T47D (cell line): ENCODE data around the gene TMEM183A.
A peak's percentile ranks its signal among the peaks of the same experiment; 100 is the strongest.

Experiments
- DNase-seq, 2 experiments: peaks; one replicate each; pipeline versions ENCODE4 v3.0.0 to v3.0.0-alpha.2; 2011 to 2012; ENCODE audit warnings: low read depth in 1 of 2, low spot score in 1 of 2
- JUND ChIP-seq: IDR thresholded peaks from 2 replicates; pipeline ENCODE4 v1.6.1; 2012; ENCODE audit warnings: low read depth
- in situ Hi-C: cut with HindIII; loops from 2 replicates; pipeline ENCODE4 v1.10.0; 2016; ENCODE audit warnings: low sequenced_read_pairs, low pct_unique_long_range_greater_than_20kb

The TMEM183A gene

GRCh38 chr1:203026666-203027663, 19.8 kb downstream of the TMEM183A start:
- no peak for DNase-seq
- in situ Hi-C loops = no loop called here
- no peak for TF ChIP-seq JUND

- no peak for DNase-seq
- TF ChIP-seq JUND = no peak
- in situ Hi-C loops = no loop called here
These were observed 21.1 kb downstream of the TMEM183A start for GRCh38 chr1:203028067-203028783.

DNA sequence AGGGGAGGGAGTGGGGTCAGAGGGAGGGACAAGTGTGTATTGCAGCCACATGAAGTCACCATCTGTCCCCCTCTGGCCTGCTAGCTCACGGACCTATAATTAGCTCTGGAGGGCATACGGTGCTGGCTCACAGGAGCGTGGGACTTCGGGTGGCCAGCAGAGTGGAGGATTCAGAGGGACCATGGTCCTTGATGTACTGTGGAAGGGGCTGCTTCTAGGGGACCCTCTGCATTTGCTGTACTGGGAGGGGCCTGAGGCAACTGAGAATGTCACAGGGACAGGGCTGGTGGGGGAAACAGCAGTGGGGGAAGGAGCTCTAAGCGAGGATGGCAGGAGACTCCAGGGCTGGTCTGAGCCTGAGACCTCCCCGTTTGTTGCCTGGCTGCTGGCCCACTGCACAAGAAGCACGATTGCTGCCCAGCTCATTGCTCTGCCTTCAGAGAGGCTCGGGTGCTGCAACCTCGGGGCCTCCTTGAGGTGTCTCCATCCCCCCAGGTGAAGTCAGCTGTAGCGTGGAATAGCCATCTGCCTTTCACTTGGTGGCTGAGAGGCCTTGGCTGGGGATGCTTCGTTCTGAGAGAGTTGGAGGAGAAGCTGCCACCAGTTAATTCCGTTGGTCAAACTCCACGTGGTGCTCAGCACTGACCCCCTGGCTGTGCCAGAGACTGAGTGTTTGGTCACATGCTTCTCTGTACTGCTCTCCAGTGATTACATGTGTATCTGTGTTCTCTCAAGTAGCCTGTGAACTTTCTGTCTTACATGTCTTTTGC, 21.8 kb downstream of the TMEM183A start:
- DNase-seq = no peak
- in situ Hi-C loops = no loop called here
- TF ChIP-seq JUND = no peak

- TF ChIP-seq JUND = no peak
- in situ Hi-C loops = no loop called here
These were observed 24.3 kb downstream of the TMEM183A start for GRCh38 chr1:203031467-203031866.

DNA sequence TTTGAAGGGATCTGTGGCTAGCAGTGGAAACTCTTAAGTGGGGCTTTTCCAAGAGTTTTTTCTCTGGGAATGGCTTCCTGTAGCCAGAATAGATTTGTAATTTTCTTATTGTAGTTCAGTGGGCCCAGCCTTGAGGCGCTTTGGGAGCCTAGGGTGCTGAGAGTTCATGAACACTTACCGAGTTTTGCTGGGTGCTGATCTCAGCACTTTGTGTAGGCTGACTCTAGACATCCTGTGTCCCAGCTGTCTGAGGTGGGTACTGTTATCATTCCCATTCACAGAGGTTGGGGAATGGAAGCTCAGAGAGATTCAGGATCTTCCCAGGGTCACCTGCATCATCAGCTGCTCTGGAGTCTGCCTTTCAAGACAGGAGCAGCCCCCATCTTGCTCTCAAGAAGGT, 26.1 kb downstream of the TMEM183A start:
- TF ChIP-seq JUND = no peak
- in situ Hi-C loops = no loop called here
- DNase-seq = no peak

More at GRCh38 chr1:203031467-203031866, 24.3 kb downstream of the TMEM183A start:
- peak in 1 of 2 experiments; percentile 22 for DNase-seq

DNA sequence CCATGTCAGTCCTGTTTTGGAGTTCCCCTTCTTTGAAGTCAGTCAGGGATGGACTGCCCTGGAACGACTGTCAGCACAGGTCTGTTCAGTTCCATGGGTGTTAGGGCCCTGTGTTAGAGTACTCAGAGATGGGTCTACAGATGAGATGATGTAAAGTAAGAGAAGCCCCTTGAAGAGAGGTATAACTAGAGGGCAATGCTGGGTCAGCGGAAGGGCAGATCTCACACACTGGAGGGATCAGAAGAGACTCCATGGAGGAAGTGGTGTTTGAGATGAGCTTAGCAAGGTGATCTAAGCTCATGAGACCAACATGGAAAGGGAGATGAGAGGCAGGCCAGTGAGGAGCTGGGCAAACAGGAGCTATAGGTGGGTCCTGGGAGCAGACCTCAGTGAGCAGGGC, 26.7 kb downstream of the TMEM183A start:
- no peak for TF ChIP-seq JUND
- in situ Hi-C loops = no loop called here
- no peak for DNase-seq

DNA sequence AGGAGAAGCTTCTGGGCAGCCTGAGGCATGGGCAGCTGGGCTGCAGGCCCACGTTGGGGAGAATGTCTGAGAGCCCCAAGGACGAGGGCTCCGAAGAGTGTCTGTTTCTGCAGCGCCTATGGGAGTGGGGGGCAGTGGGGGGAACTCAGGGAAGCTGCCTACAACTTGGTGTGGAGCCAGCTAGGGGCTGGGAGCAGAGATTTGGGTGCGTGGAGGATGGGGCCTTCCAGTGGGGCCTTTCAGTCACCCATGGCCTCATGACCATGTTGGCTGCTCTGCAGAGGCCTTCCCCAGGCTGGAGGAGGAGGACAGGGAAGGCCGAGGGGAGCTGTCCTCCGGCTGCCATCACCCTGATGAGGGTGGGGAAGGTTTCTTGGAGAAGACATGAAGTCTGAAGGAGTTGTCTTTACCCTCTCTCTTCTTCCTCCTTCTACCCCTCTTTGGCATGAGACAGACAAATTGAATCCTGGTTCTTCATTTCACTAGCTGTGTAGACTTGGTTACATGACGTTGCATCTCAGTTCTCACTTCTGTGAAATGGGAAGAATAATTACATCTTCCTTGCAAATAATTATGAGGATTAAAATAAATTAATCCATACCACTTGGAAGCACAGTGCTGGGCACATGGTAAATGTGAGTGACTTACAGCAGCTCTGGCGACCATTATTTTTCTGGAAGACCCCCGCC, 27.4 kb downstream of the TMEM183A start:
- in situ Hi-C loops = no loop called here
- no peak for DNase-seq
- TF ChIP-seq JUND = no peak

- DNase-seq = no peak
- no peak for TF ChIP-seq JUND
- in situ Hi-C loops = no loop called here
These were observed 28.2 kb downstream of the TMEM183A start for GRCh38 chr1:203035111-203036000.

GRCh38 chr1:203036135-203036534, 29.0 kb downstream of the TMEM183A start:
- in situ Hi-C loops = no loop called here
- TF ChIP-seq JUND = no peak
- no peak for DNase-seq

DNA sequence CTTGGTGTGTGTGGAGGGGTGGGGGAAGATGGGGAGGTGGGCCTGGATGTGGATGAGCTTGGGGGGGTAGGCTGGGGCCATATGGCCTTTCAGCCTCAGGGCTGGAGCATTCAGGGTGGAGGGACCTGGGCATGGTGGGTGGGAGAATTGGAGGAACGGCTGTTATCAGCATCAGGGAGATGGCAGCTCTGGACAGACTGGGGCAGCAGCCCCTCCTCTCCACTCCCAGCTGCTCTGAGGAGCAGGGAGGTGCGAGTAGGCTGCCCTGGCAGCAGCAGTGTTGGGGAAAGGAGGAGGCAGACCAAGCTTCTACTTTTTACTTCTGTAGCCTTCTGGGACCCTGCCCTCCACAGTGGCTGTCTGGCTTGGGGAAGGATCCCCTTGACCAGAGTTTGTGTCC, 29.4 kb downstream of the TMEM183A start:
- no peak for TF ChIP-seq JUND

More for the DNA sequence above, 29.4 kb downstream of the TMEM183A start:
- DNase-seq = no peak
- in situ Hi-C loops = no loop called here
